HG02588 (cell line): ENCODE measurements around the gene POU2F1.

ENCODE experiments used
- ATAC-seq: cut with Tn5 transposase; IDR thresholded peaks from one replicate; pipeline ENCODE4 v1.9.1; 2021; ENCODE audit warnings: mild to moderate bottlenecking, moderate library complexity; ENCODE audit not compliant: unreplicated experiment

The POU2F1 gene

GRCh38 chr1:167457936-167458584, 237.4 kb downstream of the POU2F1 start:
- no peak for ATAC-seq

DNA sequence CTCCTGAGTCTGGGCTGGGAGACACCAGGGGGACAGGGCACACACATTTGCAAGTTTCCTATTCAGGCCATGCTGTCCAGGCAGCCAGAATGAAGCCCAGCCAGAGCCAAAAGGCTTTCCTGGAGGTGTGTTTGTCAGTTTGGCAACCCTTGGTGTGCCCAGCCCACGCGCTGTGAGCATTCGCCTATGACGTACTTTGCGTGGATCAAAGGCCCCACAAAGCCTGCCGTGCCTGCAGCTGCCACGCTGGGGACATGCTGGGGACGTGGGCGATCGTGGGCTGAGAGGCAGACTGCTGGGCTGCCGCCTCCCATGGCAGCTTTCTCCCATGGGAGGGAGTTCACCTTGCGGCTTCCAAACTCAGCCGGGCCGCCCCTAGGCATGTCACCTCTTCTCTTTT, 240.2 kb downstream of the POU2F1 start:
- no peak for ATAC-seq

GRCh38 chr1:167462341-167462740, 241.7 kb downstream of the POU2F1 start:
- ATAC-seq, result no peak

DNA sequence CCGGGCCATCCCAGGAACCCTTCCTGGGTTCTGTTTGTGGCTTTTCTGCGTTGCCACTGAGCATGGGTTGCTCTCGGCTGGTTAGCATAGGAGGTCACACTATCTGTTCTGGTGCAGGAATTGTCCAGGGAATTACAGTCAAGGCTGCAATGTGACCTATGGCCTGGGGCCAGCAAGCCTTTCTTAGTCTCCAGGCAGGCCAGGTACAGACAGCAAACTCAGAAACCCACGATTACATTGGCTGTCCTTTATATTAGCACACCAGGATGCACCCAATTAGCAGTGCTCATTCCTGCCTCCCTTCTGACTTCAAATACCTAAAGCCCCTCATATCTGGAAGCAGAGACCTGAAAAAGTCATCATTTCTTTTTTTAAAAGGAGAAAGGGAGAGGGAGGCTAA, 242.4 kb downstream of the POU2F1 start:
- ATAC-seq, result no peak

DNA sequence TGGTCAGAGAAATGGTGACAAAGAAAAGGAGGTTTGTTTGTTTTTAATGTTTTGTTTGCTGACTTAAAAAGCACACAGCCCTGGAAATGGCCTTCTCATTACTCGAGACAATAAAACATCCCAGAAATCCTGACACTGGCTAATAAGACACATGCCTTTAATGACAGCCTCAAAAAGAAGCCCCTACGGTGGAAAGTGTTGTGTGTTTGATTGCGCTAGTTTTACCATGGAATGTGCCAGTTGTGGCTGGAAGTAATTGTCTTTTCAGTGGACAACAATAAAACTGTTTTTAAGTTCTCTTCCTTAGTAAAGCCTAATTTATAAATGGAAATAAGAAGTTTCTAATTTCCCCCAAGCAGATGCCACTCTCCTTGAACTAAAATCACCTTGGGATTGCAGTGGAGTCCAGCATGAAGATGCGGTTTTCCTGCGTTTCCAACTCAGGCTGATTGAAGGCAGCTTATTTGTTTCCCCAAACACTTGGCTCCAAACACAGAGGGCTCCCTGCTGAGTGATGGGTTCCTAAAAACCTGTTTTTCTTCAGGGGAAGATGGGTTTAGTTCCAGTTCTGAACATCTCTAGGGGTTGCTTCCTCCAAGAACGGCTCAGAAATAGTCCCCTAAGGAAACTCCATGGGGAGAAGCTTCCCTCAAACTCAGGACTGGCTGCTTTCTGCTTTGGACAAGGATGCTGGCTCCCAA, 243.3 kb downstream of the POU2F1 start:
- ATAC-seq, result no peak

- ATAC-seq, result no peak
These were observed 244.3 kb downstream of the POU2F1 start for GRCh38 chr1:167465018-167465417.

GRCh38 chr1:167465743-167466142, 245.1 kb downstream of the POU2F1 start:
- no peak for ATAC-seq

DNA sequence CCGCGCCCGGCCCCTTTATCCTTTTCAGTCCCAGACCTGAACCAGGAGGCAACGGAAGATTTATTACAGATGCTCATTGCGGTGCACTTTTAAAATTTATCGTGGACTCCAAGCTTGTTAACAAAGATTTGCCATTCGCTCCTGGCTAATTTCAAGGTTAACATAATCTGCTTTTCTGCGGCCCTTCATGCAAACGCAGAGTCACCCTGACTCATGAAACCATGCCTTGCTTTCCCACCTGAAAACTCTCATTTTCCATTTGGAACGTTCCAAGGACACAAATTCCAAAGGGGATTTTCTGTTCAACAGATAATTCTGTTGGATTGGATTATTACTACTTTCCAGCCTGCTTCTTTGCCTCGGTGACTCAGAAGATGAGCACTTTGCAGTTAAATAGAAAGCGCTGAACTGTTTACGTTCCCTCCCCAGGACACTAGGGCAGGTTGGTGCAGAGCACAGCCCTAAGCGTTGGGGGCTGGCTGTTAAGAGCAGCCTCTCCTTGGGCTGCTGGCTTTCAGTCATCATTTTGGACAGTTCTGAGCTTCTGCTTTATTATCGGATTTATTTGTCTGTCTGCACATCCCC, 246.5 kb downstream of the POU2F1 start:
- no peak for ATAC-seq

GRCh38 chr1:167467752-167468151, 247.1 kb downstream of the POU2F1 start:
- ATAC-seq, result no peak

DNA sequence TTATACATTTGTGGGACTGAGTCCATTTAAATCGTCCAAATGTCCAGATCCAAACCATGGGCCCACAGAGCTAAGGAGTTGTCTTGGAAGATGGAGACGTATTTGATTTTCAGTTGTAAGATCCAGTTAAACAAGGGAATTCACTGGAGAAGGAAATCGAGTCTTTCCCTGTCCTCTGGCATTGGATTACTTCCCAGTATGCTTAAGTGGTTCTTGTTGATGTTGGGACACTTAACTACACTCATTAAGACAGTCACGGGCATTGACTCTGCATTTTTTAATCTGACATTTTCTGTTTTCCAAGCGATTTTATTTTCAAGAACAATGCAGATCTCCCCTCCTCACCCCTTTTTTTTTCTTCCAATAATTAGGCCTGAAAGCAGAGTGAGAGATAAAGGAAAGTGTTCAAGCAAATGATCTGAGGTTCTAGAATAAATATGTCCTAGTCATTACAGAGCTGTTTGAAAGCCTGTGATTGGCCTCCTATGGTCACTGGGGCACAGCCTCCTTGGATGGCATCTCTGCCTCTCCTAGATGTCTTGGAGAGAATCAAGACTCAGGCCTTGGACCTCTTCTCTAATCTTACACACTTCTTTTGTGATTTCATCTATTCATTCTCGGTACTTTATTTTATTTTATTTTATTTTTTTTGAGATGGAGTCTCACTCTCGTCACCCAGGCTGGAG, 248.7 kb downstream of the POU2F1 start:
- ATAC-seq, result no peak

DNA sequence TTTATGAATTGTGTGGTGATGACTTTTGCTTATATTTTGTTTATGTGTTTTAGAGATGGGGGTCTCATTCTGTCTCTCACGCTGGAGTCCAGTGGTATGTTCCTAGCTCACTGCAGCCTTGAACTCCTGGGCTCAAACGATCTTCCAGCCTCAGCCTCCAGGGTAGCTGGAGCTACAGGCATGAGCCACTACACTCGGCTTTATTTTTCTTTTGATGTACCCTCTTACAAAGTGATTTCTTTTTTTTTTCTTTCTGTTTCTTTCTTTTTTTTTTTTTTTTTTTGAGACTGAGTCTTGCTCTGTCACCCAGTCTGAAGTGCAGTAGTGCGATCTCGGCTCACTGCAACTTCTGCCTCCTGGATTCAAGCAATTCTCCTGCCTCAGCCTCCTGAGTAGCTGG, 250.9 kb downstream of the POU2F1 start:
- ATAC-seq, result no peak

- ATAC-seq, result no peak
These were observed 252.3 kb downstream of the POU2F1 start for GRCh38 chr1:167472752-167473521.

GRCh38 chr1:167473761-167474160, 253.1 kb downstream of the POU2F1 start:
- ATAC-seq, result no peak

DNA sequence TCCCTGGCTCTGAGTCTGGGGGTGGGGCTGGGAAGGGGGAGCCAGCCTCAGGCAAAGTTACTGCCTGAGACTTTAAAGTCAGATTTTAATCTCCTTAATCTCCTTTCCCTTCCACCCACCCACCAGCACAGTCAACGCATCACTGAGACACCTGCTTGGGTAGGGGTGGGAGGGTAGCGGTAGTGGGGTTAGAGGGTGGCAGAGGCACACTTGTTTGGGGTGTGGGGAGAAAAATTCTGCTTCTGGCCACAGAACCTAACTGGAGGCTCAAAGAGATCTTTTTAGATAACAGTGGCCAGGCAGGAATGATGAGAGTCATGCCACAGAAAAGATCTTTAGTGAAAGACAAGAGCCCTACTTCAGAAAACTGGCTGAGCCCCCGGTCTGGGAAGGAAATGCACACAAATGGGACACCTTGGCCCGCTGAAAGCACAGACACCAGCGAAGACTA, 253.5 kb downstream of the POU2F1 start:
- no peak for ATAC-seq

DNA sequence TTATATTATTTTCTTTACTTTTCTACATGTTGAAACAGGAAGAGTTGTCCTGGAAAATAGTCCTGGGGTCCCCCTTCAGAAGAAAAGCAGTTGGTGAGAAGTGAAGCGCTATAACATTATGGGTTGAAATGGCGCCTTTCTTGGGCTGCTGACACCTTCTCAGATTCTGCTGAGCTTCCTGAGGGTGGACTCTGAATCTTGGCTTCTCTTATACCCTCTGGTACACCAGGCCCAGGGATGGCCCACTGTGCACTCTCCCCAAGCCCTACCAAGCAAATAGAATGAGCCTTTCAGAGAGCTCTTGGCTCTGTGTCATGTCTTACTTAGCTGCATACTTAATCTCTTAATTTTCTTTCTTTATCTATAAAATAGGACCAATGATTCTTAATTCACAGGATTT, 255.4 kb downstream of the POU2F1 start:
- no peak for ATAC-seq
